WTC11 (cell line): ENCODE measurements around the gene LIPN. TPM values are rescaled to one million over a fixed set of nuclear protein-coding genes. Genes with fewer than 3 reads are reported as not detected.

Experiments used
- ATAC-seq: fragments of 200-7000 bp; cut with Tn5 transposase; 2 replicates; pipeline ENCODE4 v1.10.0; 2021; ENCODE audit warnings: mild to moderate bottlenecking, moderate library complexity
- CTCF ChIA-PET: fragments of 300-600 bp; sonication (Branson Sonifier 250); formaldehyde crosslinking; loops from one replicate; lab custom pipeline; 2021; ENCODE audit warnings: antibody characterized with exemption; lab: Charles Lee
- POLR2A ChIA-PET: fragments of 350-600 bp; sonication (Branson Sonifier 250); formaldehyde crosslinking; loops from one replicate; lab custom pipeline; 2021; ENCODE audit warnings: antibody characterized with exemption; lab: Charles Lee
- DNase-seq: peaks from one replicate; pipeline ENCODE4 v3.0.0; 2021; ENCODE audit warnings: low spot score
- H3K27ac Mint-ChIP-seq: 2 replicates; pipeline ENCODE4 v1.8.0; 2021; ENCODE audit warnings: mixed read lengths
- H3K27me3 Mint-ChIP-seq: 2 replicates; pipeline ENCODE4 v1.8.0; 2021; ENCODE audit warnings: low read depth, mild to moderate bottlenecking, moderate library complexity, mixed read lengths
- H3K36me3 Mint-ChIP-seq: 2 replicates; pipeline ENCODE4 v1.8.0; 2021; ENCODE audit warnings: mixed read lengths
- H3K4me1 Mint-ChIP-seq: 2 replicates; pipeline ENCODE4 v1.8.0; 2022; ENCODE audit warnings: mixed read lengths
- H3K4me3 Mint-ChIP-seq: 2 replicates; pipeline ENCODE4 v1.8.0; 2021; ENCODE audit warnings: mild to moderate bottlenecking, moderate library complexity, mixed read lengths
- H3K9me3 Mint-ChIP-seq: 2 replicates; pipeline ENCODE4 v1.8.0; 2021; ENCODE audit warnings: mixed read lengths
- ETV6 ChIP-seq: sonication (generic); formaldehyde crosslinking; IDR thresholded peaks from 2 replicates; pipeline ENCODE4 v1.8.1; 2022; ENCODE audit warnings: mild to moderate bottlenecking, missing genetic modification reagents
- IRF2 ChIP-seq: sonication (generic); formaldehyde crosslinking; IDR thresholded peaks from 2 replicates; pipeline ENCODE4 v1.8.0; 2022; ENCODE audit warnings: low read depth, missing genetic modification reagents, borderline replicate concordance
- MAX ChIP-seq: sonication (generic); formaldehyde crosslinking; IDR thresholded peaks from 2 replicates; pipeline ENCODE4 v1.8.0; 2022; ENCODE audit warnings: mild to moderate bottlenecking, missing genetic modification reagents
- MLX ChIP-seq: sonication (generic); formaldehyde crosslinking; IDR thresholded peaks from 2 replicates; pipeline ENCODE4 v1.8.1; 2023; ENCODE audit warnings: mild to moderate bottlenecking, missing genetic modification reagents, moderate library complexity
- MXD4 ChIP-seq: fragments of 250-450 bp; sonication (Bioruptor Pico); IDR thresholded peaks from 2 replicates; pipeline ENCODE4 v1.8.0; 2021; ENCODE audit warnings: mild to moderate bottlenecking, moderate library complexity, borderline replicate concordance
- NFATC4 ChIP-seq: fragments of 250-450 bp; sonication (Bioruptor Pico); IDR thresholded peaks from 2 replicates; pipeline ENCODE4 v1.9.0; 2021; ENCODE audit warnings: mild to moderate bottlenecking
- NFE2L1 ChIP-seq: sonication (generic); formaldehyde crosslinking; IDR thresholded peaks from 2 replicates; pipeline ENCODE4 v1.8.1; 2023; ENCODE audit warnings: missing genetic modification reagents
- NR1H2 ChIP-seq: sonication (generic); formaldehyde crosslinking; IDR thresholded peaks from 2 replicates; pipeline ENCODE4 v1.9.0; 2021; ENCODE audit warnings: mild to moderate bottlenecking, moderate library complexity, missing genetic modification reagents
- NR2C2 ChIP-seq: sonication (generic); formaldehyde crosslinking; IDR thresholded peaks from 2 replicates; pipeline ENCODE4 v1.8.0; 2022; ENCODE audit warnings: mild to moderate bottlenecking, missing genetic modification reagents
- PRDM15 ChIP-seq: sonication (generic); formaldehyde crosslinking; IDR thresholded peaks from 2 replicates; pipeline ENCODE4 v1.8.0; 2022; ENCODE audit warnings: missing genetic modification reagents
- TEAD1 ChIP-seq: sonication (generic); formaldehyde crosslinking; IDR thresholded peaks from 2 replicates; pipeline ENCODE4 v1.8.0; 2022; ENCODE audit warnings: mild to moderate bottlenecking, missing genetic modification reagents
- TEAD4 ChIP-seq: sonication (generic); formaldehyde crosslinking; IDR thresholded peaks from 2 replicates; pipeline ENCODE4 v1.8.0; 2022; ENCODE audit warnings: mild to moderate bottlenecking, missing genetic modification reagents
- TP53 ChIP-seq: sonication (generic); formaldehyde crosslinking; IDR thresholded peaks from 2 replicates; pipeline ENCODE4 v1.8.1; 2023; ENCODE audit warnings: mild to moderate bottlenecking, missing genetic modification reagents
- ZNF219 ChIP-seq: sonication (generic); formaldehyde crosslinking; IDR thresholded peaks from 2 replicates; pipeline ENCODE4 v1.8.0; 2023; ENCODE audit warnings: missing genetic modification reagents, mild to moderate bottlenecking, borderline replicate concordance
- ZNF512 ChIP-seq: sonication (generic); formaldehyde crosslinking; IDR thresholded peaks from 2 replicates; pipeline ENCODE4 v1.8.1; 2022; ENCODE audit warnings: missing genetic modification reagents, borderline replicate concordance
- total RNA-seq: library from RNA; stranded (reverse); gene quantifications from 3 replicates; pipeline ENCODE4 v1.2.3, GENCODE V29; 2021
- TF ChIP-seq, protein P1 (sequence below): sonication (generic); formaldehyde crosslinking; IDR thresholded peaks from 2 replicates; pipeline ENCODE4 v1.8.1; 2022; ENCODE audit warnings: low read depth, mild to moderate bottlenecking, moderate library complexity, missing genetic modification reagents, borderline replicate concordance
- TF ChIP-seq, protein P2 (sequence below): fragments of 250-450 bp; sonication (Bioruptor Pico); IDR thresholded peaks from 2 replicates; pipeline ENCODE4 v1.9.0; 2021; ENCODE audit warnings: mild to moderate bottlenecking
- TF ChIP-seq, protein P3 (sequence below): sonication (generic); formaldehyde crosslinking; IDR thresholded peaks from 2 replicates; pipeline ENCODE4 v1.8.0; 2022; ENCODE audit warnings: mild to moderate bottlenecking, missing genetic modification reagents

LIPN gene
- total RNA-seq, 1 experiment from 2014 or later: not detected

DNA sequence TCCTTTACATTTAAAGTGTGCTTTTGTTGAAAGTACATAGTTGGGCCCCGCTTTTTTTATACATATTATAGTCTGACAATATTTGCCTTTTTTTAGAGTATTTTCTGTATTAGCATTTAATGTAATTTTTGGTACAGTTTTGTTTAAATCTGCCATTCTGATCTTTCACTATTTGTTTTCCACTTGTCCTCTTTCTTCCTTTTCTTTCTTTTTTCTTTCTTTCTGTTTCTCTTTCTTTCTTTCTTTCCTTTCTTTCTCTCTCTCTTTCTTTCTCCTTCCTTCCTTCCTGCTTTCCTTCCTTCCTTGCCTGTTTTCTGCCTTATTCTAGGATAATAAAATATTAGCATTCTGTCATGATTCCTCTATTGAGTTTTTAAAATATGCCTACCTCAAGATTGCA, 44.3 kb upstream of the LIPN start (continued):
- TF ChIP-seq MXD4 (CRISPR knock-in tag) (no peak), NFE2L1 (CRISPR knock-in tag) (no peak)
- TF ChIP-seq, protein P1, sequence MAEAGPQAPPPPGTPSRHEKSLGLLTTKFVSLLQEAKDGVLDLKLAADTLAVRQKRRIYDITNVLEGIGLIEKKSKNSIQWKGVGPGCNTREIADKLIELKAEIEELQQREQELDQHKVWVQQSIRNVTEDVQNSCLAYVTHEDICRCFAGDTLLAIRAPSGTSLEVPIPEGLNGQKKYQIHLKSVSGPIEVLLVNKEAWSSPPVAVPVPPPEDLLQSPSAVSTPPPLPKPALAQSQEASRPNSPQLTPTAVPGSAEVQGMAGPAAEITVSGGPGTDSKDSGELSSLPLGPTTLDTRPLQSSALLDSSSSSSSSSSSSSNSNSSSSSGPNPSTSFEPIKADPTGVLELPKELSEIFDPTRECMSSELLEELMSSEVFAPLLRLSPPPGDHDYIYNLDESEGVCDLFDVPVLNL (CRISPR knock-in tag): no peak
- TF ChIP-seq, all 79 proteins: peak for 0

GRCh38 chr10:88721392-88721791, 38.4 kb upstream of the LIPN start:
- DNase-seq: no peak
- TF ChIP-seq IRF2 (CRISPR knock-in tag) (no peak), NR2C2 (CRISPR knock-in tag) (no peak), TP53 (CRISPR knock-in tag) (no peak), NFATC4 (CRISPR knock-in tag) (no peak), NR1H2 (CRISPR knock-in tag) (no peak), PRDM15 (CRISPR knock-in tag) (no peak), MAX (CRISPR knock-in tag) (no peak), TEAD1 (CRISPR knock-in tag) (no peak), ETV6 (CRISPR knock-in tag) (no peak), MLX (no peak), TEAD4 (CRISPR knock-in tag) (no peak), ZNF512 (CRISPR knock-in tag) (no peak), ZNF219 (CRISPR knock-in tag) (no peak)
- TF ChIP-seq, protein P2, sequence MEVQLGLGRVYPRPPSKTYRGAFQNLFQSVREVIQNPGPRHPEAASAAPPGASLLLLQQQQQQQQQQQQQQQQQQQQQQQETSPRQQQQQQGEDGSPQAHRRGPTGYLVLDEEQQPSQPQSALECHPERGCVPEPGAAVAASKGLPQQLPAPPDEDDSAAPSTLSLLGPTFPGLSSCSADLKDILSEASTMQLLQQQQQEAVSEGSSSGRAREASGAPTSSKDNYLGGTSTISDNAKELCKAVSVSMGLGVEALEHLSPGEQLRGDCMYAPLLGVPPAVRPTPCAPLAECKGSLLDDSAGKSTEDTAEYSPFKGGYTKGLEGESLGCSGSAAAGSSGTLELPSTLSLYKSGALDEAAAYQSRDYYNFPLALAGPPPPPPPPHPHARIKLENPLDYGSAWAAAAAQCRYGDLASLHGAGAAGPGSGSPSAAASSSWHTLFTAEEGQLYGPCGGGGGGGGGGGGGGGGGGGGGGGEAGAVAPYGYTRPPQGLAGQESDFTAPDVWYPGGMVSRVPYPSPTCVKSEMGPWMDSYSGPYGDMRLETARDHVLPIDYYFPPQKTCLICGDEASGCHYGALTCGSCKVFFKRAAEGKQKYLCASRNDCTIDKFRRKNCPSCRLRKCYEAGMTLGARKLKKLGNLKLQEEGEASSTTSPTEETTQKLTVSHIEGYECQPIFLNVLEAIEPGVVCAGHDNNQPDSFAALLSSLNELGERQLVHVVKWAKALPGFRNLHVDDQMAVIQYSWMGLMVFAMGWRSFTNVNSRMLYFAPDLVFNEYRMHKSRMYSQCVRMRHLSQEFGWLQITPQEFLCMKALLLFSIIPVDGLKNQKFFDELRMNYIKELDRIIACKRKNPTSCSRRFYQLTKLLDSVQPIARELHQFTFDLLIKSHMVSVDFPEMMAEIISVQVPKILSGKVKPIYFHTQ (CRISPR knock-in tag): no peak
- TF ChIP-seq, protein P3, sequence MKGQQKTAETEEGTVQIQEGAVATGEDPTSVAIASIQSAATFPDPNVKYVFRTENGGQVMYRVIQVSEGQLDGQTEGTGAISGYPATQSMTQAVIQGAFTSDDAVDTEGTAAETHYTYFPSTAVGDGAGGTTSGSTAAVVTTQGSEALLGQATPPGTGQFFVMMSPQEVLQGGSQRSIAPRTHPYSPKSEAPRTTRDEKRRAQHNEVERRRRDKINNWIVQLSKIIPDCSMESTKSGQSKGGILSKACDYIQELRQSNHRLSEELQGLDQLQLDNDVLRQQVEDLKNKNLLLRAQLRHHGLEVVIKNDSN: no peak
- no peaks in the 10 kb centered on the region for H3K4me1 Mint-ChIP-seq
- ChIA-PET CTCF (interaction anchor here (0.6 kb wide), 1 partner anchor 355 kb away, joined by 3 read pairs; no protein-coding TSS in a partner anchor), POLR2A (interaction anchor here (0.5 kb wide), 1 partner anchor 165 kb away, joined by 3 read pairs; no protein-coding TSS in a partner anchor)
- no peak overlapping the region for H3K27ac Mint-ChIP-seq
- H3K4me3 Mint-ChIP-seq: no peak overlapping the region
- peaks cover 65% of the 10 kb centered on the region for H3K27me3 Mint-ChIP-seq
- H3K36me3 Mint-ChIP-seq: no peaks in the 10 kb centered on the region
- no peaks in the 10 kb centered on the region for H3K9me3 Mint-ChIP-seq
- ATAC-seq: no peak
